ENCODE measurements around the gene FGD2. TPM values are rescaled to one million over a fixed set of nuclear protein-coding genes. Genes with fewer than 3 reads are reported as not detected.

FGD2 gene
- total and polyA plus RNA-seq, 9 of the 15 experiments (the other 6 are each of a cell fraction or from before 2014, with no cell fraction given) = 0.09 TPM; not detected in 8

DNA sequence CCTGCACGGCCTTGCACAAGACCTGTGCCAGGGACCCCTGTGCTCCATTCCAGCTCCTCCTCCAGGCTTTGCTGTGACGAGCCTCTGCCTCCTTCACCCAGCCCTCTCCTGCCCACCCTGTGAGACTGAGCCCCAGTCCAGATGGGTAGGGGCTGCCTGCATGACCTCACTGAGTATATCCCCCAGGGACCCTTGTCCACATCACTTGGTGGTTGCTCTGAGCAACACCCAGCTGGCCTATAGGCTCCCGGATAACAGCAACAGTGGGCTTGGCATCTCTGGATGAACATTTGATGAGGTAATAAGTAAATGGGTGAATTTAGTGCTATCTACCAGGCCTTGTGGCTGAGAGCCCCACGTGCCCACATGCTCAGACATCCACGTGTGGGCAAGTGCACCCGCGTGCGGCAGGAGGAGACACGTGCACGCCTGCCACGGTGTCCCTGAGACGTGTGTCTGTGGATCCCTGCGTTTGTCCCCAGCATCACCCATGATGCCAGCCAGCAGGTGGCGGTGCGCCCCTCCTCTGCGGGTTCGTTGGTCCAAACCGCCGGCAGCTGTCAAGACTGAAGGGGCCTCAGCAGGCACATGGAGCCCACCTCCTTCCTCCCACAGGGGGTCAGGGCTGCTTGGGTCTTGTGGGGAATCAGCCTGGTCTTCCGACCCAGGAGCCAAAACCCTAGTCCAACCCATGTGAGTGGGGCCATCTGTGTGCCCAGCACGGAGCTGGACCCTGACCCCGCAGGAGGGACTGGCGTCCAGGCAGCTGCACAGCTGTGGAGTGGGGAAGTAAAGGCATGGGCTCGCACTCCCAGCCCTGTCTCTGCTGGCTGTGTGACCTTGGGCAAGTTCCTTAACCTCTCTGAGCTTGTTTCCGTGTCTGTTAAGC is 45.9 kb downstream of the FGD2 start (continued):
- TF ChIP-seq HMBOX1 (IDR thresholded peaks at IDR 0.05) = no peak
- TF ChIP-seq, protein P1, sequence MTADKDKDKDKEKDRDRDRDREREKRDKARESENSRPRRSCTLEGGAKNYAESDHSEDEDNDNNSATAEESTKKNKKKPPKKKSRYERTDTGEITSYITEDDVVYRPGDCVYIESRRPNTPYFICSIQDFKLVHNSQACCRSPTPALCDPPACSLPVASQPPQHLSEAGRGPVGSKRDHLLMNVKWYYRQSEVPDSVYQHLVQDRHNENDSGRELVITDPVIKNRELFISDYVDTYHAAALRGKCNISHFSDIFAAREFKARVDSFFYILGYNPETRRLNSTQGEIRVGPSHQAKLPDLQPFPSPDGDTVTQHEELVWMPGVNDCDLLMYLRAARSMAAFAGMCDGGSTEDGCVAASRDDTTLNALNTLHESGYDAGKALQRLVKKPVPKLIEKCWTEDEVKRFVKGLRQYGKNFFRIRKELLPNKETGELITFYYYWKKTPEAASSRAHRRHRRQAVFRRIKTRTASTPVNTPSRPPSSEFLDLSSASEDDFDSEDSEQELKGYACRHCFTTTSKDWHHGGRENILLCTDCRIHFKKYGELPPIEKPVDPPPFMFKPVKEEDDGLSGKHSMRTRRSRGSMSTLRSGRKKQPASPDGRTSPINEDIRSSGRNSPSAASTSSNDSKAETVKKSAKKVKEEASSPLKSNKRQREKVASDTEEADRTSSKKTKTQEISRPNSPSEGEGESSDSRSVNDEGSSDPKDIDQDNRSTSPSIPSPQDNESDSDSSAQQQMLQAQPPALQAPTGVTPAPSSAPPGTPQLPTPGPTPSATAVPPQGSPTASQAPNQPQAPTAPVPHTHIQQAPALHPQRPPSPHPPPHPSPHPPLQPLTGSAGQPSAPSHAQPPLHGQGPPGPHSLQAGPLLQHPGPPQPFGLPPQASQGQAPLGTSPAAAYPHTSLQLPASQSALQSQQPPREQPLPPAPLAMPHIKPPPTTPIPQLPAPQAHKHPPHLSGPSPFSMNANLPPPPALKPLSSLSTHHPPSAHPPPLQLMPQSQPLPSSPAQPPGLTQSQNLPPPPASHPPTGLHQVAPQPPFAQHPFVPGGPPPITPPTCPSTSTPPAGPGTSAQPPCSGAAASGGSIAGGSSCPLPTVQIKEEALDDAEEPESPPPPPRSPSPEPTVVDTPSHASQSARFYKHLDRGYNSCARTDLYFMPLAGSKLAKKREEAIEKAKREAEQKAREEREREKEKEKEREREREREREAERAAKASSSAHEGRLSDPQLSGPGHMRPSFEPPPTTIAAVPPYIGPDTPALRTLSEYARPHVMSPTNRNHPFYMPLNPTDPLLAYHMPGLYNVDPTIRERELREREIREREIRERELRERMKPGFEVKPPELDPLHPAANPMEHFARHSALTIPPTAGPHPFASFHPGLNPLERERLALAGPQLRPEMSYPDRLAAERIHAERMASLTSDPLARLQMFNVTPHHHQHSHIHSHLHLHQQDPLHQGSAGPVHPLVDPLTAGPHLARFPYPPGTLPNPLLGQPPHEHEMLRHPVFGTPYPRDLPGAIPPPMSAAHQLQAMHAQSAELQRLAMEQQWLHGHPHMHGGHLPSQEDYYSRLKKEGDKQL (CRISPR knock-in tag; IDR thresholded peaks at IDR 0.05; ENCODE audit: borderline replicate concordance) = no peak
- TF ChIP-seq ZNF253 (CRISPR knock-in tag; conservative IDR thresholded peaks at IDR 0.05) = no peak
- peak; percentile 94 to 95 for TF ChIP-seq MNT (conservative IDR thresholded peaks at IDR 0.05)
- no peak; the same call in 1 of the 2 replicates for TF ChIP-seq CUX1 (CRISPR knock-in tag; IDR thresholded peaks at IDR 0.05)
- no peak for TF ChIP-seq FUS (optimal IDR thresholded peaks at IDR 0.05; ENCODE audit: low read depth, low read length)
- TF ChIP-seq PTRF (tag; IDR thresholded peaks at IDR 0.05) = no peak
- no peak for TF ChIP-seq NFIX (CRISPR knock-in tag; IDR thresholded peaks at IDR 0.05; ENCODE audit: low read depth)
- TF ChIP-seq ZFP1 (CRISPR knock-in tag; IDR thresholded peaks at IDR 0.05) = no peak
- TF ChIP-seq SRSF1 (IDR thresholded peaks at IDR 0.05; ENCODE audit: low read depth, low read length) = no peak
- TF ChIP-seq RHOXF2B (CRISPR knock-in tag; conservative IDR thresholded peaks at IDR 0.05) = peak; percentile 81
- no peak for TF ChIP-seq STAT5B (CRISPR knock-in tag; IDR thresholded peaks at IDR 0.05)
- TF ChIP-seq DMBX1 (CRISPR knock-in tag; IDR thresholded peaks at IDR 0.05; ENCODE audit: borderline replicate concordance) = peak; percentile 88; the same call in 1 of the 2 replicates
